GM23248 (cell line): Measurements from ENCODE around the gene KSR2.

Experiments
- EZH2 ChIP-seq: fragments of 200-600 bp; sonication (generic); IDR thresholded peaks from 2 replicates; pipeline ENCODE4 v1.6.1; 2018; ENCODE audit warnings: antibody characterized with exemption, mild to moderate bottlenecking; ENCODE audit not compliant: insufficient read depth, poor library complexity, severe bottlenecking
- EZH2phosphoT487 ChIP-seq: fragments of 200-600 bp; sonication (generic); IDR thresholded peaks from 2 replicates; pipeline ENCODE4 v1.6.1; 2018; ENCODE audit warnings: antibody characterized with exemption, moderate library complexity, mild to moderate bottlenecking, low read depth; ENCODE audit not compliant: insufficient read depth

- TF ChIP-seq EZH2phosphoT487 = no peak
- no peak for TF ChIP-seq EZH2
Measured at GRCh38 chr12:117524806-117525205, 444.0 kb downstream of the KSR2 start.
